ENCODE results near the gene RPTOR. TPM values are rescaled to one million over a fixed set of nuclear protein-coding genes. Genes with fewer than 3 reads are reported as not detected.

Gene RPTOR
- total RNA-seq, 1 experiment from 2014 or later, result 25.1 TPM

GRCh38 chr17:80817861-80818260, 273.2 kb downstream of the RPTOR start:
- H4K5ac ChIP-seq (ENCODE audit: insufficient read length, low read depth, low read length), result no peak overlapping the region
- no peaks in the 10 kb centered on the region for H3K23me2 ChIP-seq (ENCODE audit: insufficient read length, low read depth, low read length, poor library complexity, severe bottlenecking)
- H2BK12ac ChIP-seq (ENCODE audit: insufficient read length, low read depth, low read length), result no peak overlapping the region
- H2AK5ac ChIP-seq (ENCODE audit: insufficient read length, low read length), result no peak overlapping the region
- no peak overlapping the region for H2AFZ ChIP-seq (ENCODE audit: low read length)
- WGBS (ENCODE audit: extremely low coverage, insufficient read length, low lambda C conversion rate), result no CpG with 5 or more reads among the region's 10 CpGs
- Mint-ChIP-seq H3K27ac (no peak overlapping the region), H3K4me3 (no peak overlapping the region), H3K4me1 (peaks cover 16 to 25% of the 10 kb centered on the region in 2 experiments), H3K36me3 (ENCODE audit: insufficient read depth in 1 of 3, low read depth in 3 of 3) (peaks cover 0 to 6% (median 0%) of the 10 kb centered on the region in 3 experiments; a peak in 2 of 7 replicates), H3K9me3 (no peaks in the 10 kb centered on the region), H3K27me3 (ENCODE audit: low read depth) (no peaks in the 10 kb centered on the region)
- H2BK120ac ChIP-seq (ENCODE audit: low read depth, low read length, poor library complexity, severe bottlenecking), result no peak overlapping the region
- H4K91ac ChIP-seq (ENCODE audit: insufficient read length, low read depth, low read length), result no peak overlapping the region
- no peak overlapping the region for H2BK20ac ChIP-seq (ENCODE audit: low read depth, low read length, poor library complexity, severe bottlenecking)
- no peak overlapping the region for H2BK15ac ChIP-seq (ENCODE audit: low read depth, low read length)
- no peak overlapping the region for H3K9ac ChIP-seq (ENCODE audit: extremely low read depth, insufficient read length, low read length)
- no peak overlapping the region for H3K27ac ChIP-seq (ENCODE audit: insufficient read length, low read depth, low read length)
- DNase-seq, result no peak
- no peaks in the 10 kb centered on the region for H3K9me3 ChIP-seq (ENCODE audit: control insufficient read depth, low read depth, low read length)
- H3K18ac ChIP-seq (ENCODE audit: insufficient read length, low read depth, low read length), result no peak overlapping the region
- no peak overlapping the region for H3K4me2 ChIP-seq (ENCODE audit: insufficient read depth, insufficient read length, low read length)
- no peaks in the 10 kb centered on the region for H3K27me3 ChIP-seq (ENCODE audit: insufficient read depth, low read length)
- no peak overlapping the region for H3K23ac ChIP-seq (ENCODE audit: insufficient read length, low read depth, low read length)
- H3T11ph ChIP-seq (ENCODE audit: low read length), result no peak overlapping the region
- no peak overlapping the region for H2BK5ac ChIP-seq (ENCODE audit: insufficient read length, low read length)
- no peaks in the 10 kb centered on the region for H3K79me2 ChIP-seq (ENCODE audit: insufficient read depth, low read length)
- H3K4me1 ChIP-seq (ENCODE audit: insufficient read depth, low read length), result no peaks in the 10 kb centered on the region
- no peak for TF ChIP-seq CTCF (conservative IDR thresholded peaks at IDR 0.05)
- H3K4ac ChIP-seq (ENCODE audit: low read depth, low read length), result no peak overlapping the region
- no peak overlapping the region for H4K8ac ChIP-seq (replicated peaks; ENCODE audit: insufficient read length, low read depth, low read length)
- no peaks in the 10 kb centered on the region for H3K79me1 ChIP-seq (ENCODE audit: insufficient read depth, low read depth, low read length, poor library complexity, severe bottlenecking)
- H4K20me1 ChIP-seq (ENCODE audit: control insufficient read depth, insufficient read depth, insufficient read length), result no peaks in the 10 kb centered on the region
- H3K56ac ChIP-seq (ENCODE audit: insufficient read length, low read depth, low read length), result no peak overlapping the region
- no peak overlapping the region for H3K14ac ChIP-seq (ENCODE audit: insufficient read depth, low read length)

Data from H9 (cell line).